Effector CD4-positive, alpha-beta T cell (primary cell): Measurements from ENCODE around the gene FAT4.

Experiments
- DNase-seq: peaks from one replicate; pipeline ENCODE4 v3.0.0-alpha.2; 2020

Gene FAT4

GRCh38 chr4:125316791-125317524, 2.2 kb downstream of the FAT4 start:
- DNase-seq, result no peak

- no peak for DNase-seq
Observed at GRCh38 chr4:125317525-125317877, 2.7 kb downstream of the FAT4 start.

- no peak for DNase-seq
Observed at GRCh38 chr4:125319311-125319710, 4.6 kb downstream of the FAT4 start.

DNA sequence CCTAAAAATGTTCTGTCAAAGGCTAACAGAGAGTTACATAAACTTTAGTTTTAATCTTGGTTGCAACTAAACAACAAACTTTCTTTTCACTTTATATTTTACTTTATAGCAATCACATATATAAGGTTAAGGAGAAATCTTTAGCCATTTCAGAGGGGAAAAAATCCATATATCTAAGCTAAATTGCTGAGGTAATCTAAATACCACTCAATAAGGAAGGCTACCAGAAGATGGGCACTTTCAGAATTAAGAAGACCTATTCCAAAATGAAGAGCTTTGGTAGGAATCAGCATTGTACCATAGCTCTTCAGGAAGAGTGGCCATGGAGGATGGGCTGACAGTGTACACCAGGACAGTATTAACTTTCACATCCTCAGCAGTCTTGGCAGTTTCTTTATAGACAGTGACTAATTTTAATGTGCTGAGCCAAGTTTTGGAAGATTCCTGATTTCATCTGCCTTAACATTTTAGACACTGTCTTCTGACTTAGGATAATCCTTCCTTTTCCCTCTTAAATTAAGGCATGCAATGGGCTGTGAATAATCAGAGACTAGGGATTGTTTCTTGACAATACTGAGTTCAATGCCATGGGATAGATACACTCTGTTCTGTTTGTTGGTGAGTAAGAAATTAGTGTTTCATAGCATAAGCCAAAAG, 7.1 kb downstream of the FAT4 start:
- DNase-seq, result no peak

GRCh38 chr4:125322366-125322730, 7.6 kb downstream of the FAT4 start:
- DNase-seq, result no peak

GRCh38 chr4:125323654-125324053, 8.9 kb downstream of the FAT4 start:
- DNase-seq, result no peak

DNA sequence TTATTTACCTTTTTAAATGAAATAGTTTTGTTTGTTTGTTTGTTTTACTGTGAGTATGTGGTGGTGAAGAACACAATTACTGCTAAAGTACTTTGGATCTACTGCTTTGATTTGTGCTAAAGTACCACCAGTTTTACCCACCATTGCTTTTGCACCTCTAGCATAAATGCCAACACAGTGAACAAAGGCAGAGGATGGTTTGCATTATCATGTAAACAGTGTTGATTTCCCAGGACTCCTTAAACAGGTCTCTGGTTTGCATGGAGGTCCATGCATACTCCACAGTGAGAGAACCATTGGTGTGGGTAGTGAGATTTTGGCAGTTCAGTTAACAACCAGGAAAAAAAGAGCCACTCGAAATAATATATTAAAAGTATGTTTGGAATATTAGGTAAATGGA, 11.0 kb downstream of the FAT4 start:
- DNase-seq, result no peak

DNA sequence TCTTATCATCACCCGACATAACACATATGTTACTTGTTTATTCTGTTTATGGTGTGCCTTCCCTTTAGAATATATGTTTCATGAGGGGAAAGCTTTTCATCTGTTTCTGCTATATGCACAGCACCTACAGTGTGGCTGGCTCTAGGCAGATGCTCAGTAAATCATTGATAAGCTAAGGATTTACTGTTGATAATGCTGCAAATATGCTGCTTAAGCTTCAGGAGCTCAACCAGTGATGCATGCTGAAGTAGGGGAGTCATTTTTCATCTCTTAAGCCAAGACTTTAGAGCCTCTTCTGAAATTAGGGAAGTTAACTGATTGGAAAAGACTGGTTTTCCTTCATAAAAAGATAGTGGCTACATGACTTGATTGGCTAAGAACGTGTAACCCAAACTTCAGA, 16.4 kb downstream of the FAT4 start:
- DNase-seq, result no peak

GRCh38 chr4:125334926-125335325, 20.2 kb downstream of the FAT4 start:
- no peak for DNase-seq

DNA sequence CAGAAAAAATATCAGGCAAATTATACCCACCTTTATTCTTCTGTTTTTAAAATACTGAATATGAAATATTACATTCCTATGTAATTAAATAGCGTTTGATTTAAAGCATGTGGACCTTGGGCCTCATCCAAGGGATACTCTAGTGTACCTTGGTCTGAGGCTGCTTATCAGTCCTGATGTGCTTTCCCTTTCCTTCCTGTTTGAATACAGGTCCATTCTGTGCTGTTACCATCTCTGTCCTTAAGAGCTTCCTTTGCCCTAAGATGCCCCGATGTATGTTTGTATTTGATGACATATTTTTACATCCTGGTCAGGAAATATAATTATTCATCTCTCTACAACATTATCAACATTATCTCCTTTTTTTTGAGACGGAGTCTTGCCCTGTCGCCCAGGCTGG, 24.1 kb downstream of the FAT4 start:
- DNase-seq, result no peak

DNA sequence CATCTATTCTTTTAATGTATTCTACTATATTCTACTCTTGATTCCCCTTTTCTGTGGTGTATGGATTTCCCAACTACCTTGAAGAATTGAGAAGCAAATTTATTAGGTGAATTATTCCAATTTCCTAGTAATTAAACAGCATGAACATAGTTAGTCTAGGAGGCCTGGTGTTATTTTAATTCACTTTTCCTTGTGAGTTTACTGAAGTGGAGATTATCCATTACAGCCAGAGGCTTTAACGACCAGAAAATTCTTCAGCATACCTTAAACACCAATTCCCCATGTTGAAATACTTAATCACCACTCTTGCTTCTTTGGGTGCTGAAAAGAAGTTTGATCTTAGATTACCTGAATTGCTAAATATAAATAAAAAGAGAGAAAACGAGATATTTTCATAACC, 29.4 kb downstream of the FAT4 start:
- no peak for DNase-seq

DNA sequence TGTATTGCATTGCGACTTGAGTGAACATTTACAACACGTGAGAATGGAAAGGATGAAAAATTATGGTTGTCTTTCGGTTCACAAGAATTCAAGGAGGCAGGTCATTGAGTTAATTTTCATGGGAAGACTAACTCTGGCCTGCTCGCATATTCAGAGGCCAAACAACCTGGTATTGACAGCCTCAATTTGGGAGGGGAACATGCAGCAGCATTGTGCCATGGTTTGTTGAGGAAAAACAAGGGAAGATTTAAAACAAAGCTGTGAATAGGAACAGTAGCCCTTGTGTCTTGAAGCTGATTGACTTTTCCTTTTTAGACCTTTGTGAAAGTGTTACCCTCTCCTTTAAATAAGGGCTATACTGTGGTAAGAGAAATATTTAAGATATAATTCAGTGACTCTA, 31.9 kb downstream of the FAT4 start:
- DNase-seq, result no peak

- no peak for DNase-seq
Observed at GRCh38 chr4:125350470-125351135, 35.8 kb downstream of the FAT4 start.

GRCh38 chr4:125352521-125352920, 37.8 kb downstream of the FAT4 start:
- DNase-seq, result no peak

- no peak for DNase-seq
Observed at GRCh38 chr4:125353131-125353530, 38.4 kb downstream of the FAT4 start.

- DNase-seq, result no peak
Observed at GRCh38 chr4:125355791-125356190, 41.0 kb downstream of the FAT4 start.

- no peak for DNase-seq
Observed at GRCh38 chr4:125357675-125358074, 42.9 kb downstream of the FAT4 start.

DNA sequence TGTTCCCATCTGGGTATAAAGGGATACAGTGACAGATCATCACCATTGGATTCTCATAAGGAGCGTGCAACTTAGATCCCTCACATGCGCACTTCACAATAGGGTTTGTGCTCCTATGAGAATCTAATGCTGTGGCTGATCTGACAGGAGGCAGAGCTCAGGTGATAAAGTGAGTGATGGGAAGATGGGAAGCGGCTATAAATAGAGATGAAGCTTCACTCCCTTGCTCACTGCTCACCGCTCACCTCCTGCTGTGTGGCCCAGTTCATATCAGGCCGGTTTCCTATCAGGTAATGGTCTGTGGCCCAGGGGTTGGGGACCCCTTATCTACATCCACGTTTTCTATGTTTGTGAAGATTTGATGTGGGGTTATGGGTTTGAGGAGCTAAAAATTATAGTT, 43.7 kb downstream of the FAT4 start:
- no peak for DNase-seq

GRCh38 chr4:125359363-125359762, 44.6 kb downstream of the FAT4 start:
- no peak for DNase-seq

- DNase-seq, result no peak
Observed at GRCh38 chr4:125359960-125360634, 45.3 kb downstream of the FAT4 start.

DNA sequence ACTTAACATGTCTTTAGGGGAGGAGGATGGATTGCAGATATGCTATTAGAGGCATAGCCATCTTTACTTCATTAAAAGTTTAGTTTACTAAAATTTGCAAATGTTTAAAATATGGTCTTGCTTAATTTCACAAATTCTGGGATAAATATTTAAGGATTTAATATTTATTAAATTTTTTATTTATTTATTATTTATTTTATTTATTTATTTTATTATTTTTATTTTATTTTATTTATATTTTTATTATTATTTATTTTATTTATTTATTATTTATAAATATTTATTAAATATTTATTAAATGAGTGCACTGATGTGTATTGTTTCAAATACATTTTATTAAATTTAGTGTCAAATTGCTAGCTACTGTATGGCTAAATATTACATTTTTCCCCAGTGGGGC, 46.0 kb downstream of the FAT4 start:
- DNase-seq, result no peak
